Caco-2 (cell line): ENCODE measurements around the gene SPPL2B. TPM values are rescaled to one million over a fixed set of nuclear protein-coding genes. Genes with fewer than 3 reads are reported as not detected.

Experiments
- BruUV-seq: library from RNA; stranded (reverse); fragments of 400-500 nt; replicated peaks from 2 replicates; lab custom pipeline; 2021; lab: Mats Ljungman, UMichigan
- CTCF ChIA-PET: fragments of 300-600 bp; sonication (Branson Sonifier 250); formaldehyde crosslinking; loops from one replicate; lab custom pipeline; 2022; ENCODE audit warnings: antibody characterized with exemption; lab: Charles Lee
- POLR2A ChIA-PET: fragments of 300-600 bp; sonication (Branson Sonifier 250); formaldehyde crosslinking; loops from one replicate; lab custom pipeline; 2022; ENCODE audit warnings: antibody characterized with exemption; lab: Charles Lee
- DNase-seq, 2 experiments: peaks; one replicate each; pipeline versions ENCODE4 v3.0.0 to v3.0.0-alpha.2; 2020 to 2022
- H3K27me3 ChIP-seq: replicated peaks from 2 replicates; pipeline ENCODE4 v1.6.0; 2011; ENCODE audit warnings: low read length; ENCODE audit not compliant: control insufficient read depth, insufficient read depth
- H3K36me3 ChIP-seq: 2 replicates; pipeline ENCODE4 v1.5.1; 2011; ENCODE audit warnings: low read length; ENCODE audit not compliant: control insufficient read depth, insufficient read depth
- H3K4me1 ChIP-seq: fragments of 250-450 bp; sonication (Bioruptor Pico); 2 replicates; pipeline ENCODE4 v1.5.1; 2020; ENCODE audit warnings: mild to moderate bottlenecking
- H3K4me3 ChIP-seq: 2 replicates; pipeline ENCODE4 v1.5.1; 2011; ENCODE audit warnings: low read depth, mild to moderate bottlenecking, control low read depth, low read length
- H3K9me3 ChIP-seq: fragments of 250-450 bp; sonication (Bioruptor Pico); 2 replicates; pipeline ENCODE4 v1.5.1; 2020; ENCODE audit warnings: mild to moderate bottlenecking, moderate library complexity
- H3K27ac Mint-ChIP-seq: one replicate; pipeline ENCODE4 v1.8.0; 2022; ENCODE audit warnings: mixed read lengths; ENCODE audit not compliant: unreplicated experiment
- H3K27me3 Mint-ChIP-seq: one replicate; pipeline ENCODE4 v1.8.0; 2022; ENCODE audit warnings: mixed read lengths; ENCODE audit not compliant: insufficient read depth, unreplicated experiment
- H3K36me3 Mint-ChIP-seq: one replicate; pipeline ENCODE4 v1.8.0; 2022; ENCODE audit warnings: mild to moderate bottlenecking, mixed read lengths; ENCODE audit not compliant: insufficient read depth, unreplicated experiment
- H3K4me1 Mint-ChIP-seq: one replicate; pipeline ENCODE4 v1.8.0; 2022; ENCODE audit warnings: low read depth, mixed read lengths; ENCODE audit not compliant: unreplicated experiment
- H3K4me3 Mint-ChIP-seq: one replicate; pipeline ENCODE4 v1.8.0; 2022; ENCODE audit warnings: mild to moderate bottlenecking, moderate library complexity, mixed read lengths; ENCODE audit not compliant: unreplicated experiment
- H3K9me3 Mint-ChIP-seq: one replicate; pipeline ENCODE4 v1.8.0; 2022; ENCODE audit warnings: mixed read lengths; ENCODE audit not compliant: unreplicated experiment
- intact Hi-C: fragments of 100-400 bp; cut with micrococcal nuclease; formaldehyde crosslinking; loops from one replicate; pipeline ENCODE4 v1.10.0; 2022; ENCODE audit not compliant: unreplicated experiment
- total RNA-seq: library from RNA; stranded (reverse); gene quantifications from 2 replicates; pipeline ENCODE4 v1.2.3, GENCODE V29; 2022
- TF ChIP-seq, protein P1 (sequence below), 2 experiments: fragments of 200-600 bp in 1 of 2; IDR thresholded peaks; 1 replicate in 1 of 2; 2 replicates in 1 of 2; pipeline versions ENCODE4 v1.5.1 to v1.8.0; 2011 to 2022; ENCODE audit warnings: antibody characterized with exemption in 1 of 2, control low read depth in 1 of 2, inconsistent platforms in 1 of 2, low read depth in 1 of 2, low read length in 1 of 2, mild to moderate bottlenecking in 1 of 2, moderate library complexity in 1 of 2; ENCODE audit not compliant: insufficient read depth in 1 of 2, severe bottlenecking in 1 of 2, unreplicated experiment in 1 of 2

SPPL2B gene
- total RNA-seq, 1 experiment from 2014 or later = 92.3 TPM

DNA sequence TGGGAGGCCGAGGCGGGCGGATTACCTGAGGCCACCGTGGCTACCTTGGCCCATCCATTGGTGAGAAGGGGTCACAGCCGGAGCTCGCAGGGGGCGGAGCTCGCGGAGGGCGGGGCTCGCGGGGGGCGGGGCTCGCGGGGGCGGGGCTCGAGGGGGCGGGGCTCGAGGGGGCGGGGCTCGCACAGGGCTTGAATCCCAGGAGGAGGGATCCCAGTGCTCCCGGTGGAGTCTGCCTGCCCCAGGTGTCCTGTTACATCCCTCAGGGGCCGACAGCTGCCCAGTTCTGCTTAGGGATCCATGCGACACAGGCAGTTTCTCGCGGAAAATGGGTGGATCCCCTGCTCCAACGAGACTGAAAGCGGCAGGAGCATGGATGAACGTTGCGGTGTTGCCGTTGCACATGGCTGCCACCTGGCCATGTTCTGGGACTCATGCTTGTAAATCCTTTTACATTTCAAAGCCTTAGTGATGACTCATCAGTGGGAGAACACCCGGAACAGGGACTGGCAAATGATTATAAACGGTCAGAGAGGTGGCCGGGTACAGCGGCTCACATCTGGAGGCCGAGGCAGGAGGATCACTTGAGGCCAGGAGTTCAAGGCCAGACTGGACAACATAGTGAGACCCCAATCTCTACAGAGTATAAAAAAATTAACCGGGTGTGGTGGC lies 56.7 kb downstream of the SPPL2B start:
- no peaks in the 10 kb centered on the region for H3K9me3 ChIP-seq
- Mint-ChIP-seq H3K4me3 (no peak overlapping the region), H3K36me3 (peaks cover 5% of the 10 kb centered on the region), H3K27ac (peak overlapping the region; percentile 73), H3K4me1 (peaks cover 5% of the 10 kb centered on the region), H3K27me3 (no peaks in the 10 kb centered on the region), H3K9me3 (no peaks in the 10 kb centered on the region)
- peak; percentile 67 to 88 for DNase-seq
- TF ChIP-seq, protein P1, sequence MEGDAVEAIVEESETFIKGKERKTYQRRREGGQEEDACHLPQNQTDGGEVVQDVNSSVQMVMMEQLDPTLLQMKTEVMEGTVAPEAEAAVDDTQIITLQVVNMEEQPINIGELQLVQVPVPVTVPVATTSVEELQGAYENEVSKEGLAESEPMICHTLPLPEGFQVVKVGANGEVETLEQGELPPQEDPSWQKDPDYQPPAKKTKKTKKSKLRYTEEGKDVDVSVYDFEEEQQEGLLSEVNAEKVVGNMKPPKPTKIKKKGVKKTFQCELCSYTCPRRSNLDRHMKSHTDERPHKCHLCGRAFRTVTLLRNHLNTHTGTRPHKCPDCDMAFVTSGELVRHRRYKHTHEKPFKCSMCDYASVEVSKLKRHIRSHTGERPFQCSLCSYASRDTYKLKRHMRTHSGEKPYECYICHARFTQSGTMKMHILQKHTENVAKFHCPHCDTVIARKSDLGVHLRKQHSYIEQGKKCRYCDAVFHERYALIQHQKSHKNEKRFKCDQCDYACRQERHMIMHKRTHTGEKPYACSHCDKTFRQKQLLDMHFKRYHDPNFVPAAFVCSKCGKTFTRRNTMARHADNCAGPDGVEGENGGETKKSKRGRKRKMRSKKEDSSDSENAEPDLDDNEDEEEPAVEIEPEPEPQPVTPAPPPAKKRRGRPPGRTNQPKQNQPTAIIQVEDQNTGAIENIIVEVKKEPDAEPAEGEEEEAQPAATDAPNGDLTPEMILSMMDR (IDR thresholded peaks at IDR 0.05; ENCODE audit: insufficient read depth in 1 of 2, low read depth in 1 of 2, low read length in 1 of 2, severe bottlenecking in 1 of 2, unreplicated experiment in 1 of 2) = no peak
- CTCF ChIA-PET = interaction anchor here (0.6 to 0.7 kb wide), 2 partner anchors 100 to 977 kb away, joined by 3 read pairs; no protein-coding TSS in a partner anchor
- POLR2A ChIA-PET = interaction anchor here (0.6 kb wide), 1 partner anchor 9 kb away, joined by 3 read pairs; no protein-coding TSS in a partner anchor
- no peaks in the 10 kb centered on the region for H3K27me3 ChIP-seq
- H3K4me1 ChIP-seq = peaks cover 5% of the 10 kb centered on the region; the same call in 1 of the 2 replicates
- intact Hi-C loops = loop anchor here (5.0 kb wide), 1 partner anchor 108 kb away; no protein-coding TSS in a partner anchor
- H3K4me3 ChIP-seq = no peak overlapping the region
- BruUV-seq = no TSS peak
- no peaks in the 10 kb centered on the region for H3K36me3 ChIP-seq

DNA sequence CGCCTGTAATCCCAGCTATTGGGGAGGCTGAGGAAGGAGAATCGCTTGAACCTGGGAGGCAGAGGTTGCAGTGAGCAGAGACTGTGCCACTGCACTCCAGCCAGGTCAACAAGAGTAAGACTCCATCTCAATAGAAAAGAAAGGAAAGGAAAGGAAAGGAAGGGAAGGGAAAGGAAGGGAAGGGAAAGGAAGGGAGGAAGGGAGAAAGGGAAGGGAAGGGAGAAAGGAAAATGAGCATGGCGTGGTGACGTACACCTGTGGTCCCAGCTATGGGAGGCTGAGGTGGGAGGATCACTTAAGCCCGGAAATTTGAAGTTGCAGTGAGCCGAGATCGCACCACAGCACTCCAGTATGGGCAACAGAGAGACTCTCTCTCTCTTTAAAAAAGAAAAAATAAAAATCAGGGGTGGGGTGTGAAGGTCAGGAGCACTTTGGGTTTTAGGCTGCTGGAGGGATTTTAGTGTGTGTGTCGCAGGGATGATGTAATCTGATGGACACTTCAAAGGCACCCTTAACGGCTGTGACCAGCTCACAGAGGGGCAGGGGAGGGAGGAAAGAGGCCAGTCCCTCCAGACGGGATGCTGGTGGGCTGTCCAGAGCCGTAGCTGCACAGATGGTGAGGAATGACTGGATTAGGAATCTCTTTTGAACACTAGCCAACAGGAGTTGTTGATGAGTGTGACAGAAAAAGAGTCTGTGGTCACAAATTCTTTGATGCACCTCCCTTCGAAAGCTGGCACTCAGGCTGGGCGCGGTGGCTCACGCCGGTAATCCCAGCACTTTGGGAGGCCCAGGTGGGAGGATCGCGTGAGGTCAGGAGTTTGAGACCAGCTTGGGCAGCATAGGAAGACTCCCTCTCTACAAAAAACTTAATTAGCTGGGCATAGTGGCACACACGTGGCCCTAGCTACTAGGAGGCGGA lies 59.1 kb downstream of the SPPL2B start:
- no TSS peak for BruUV-seq
- no peaks in the 10 kb centered on the region for H3K27me3 ChIP-seq
- POLR2A ChIA-PET = no interaction called here
- no peaks in the 10 kb centered on the region for H3K36me3 ChIP-seq
- Mint-ChIP-seq H3K27me3 (no peaks in the 10 kb centered on the region), H3K36me3 (peaks cover 5% of the 10 kb centered on the region), H3K4me1 (peaks cover 11% of the 10 kb centered on the region), H3K27ac (peak overlapping the region; percentile 40), H3K9me3 (no peaks in the 10 kb centered on the region), H3K4me3 (no peak overlapping the region)
- no peak for DNase-seq
- H3K4me3 ChIP-seq = no peak overlapping the region
- CTCF ChIA-PET = interaction anchor here (0.6 kb wide), 1 partner anchor 249 kb away, joined by 8 read pairs; no protein-coding TSS in a partner anchor
- H3K9me3 ChIP-seq = no peaks in the 10 kb centered on the region
- peaks cover 5% of the 10 kb centered on the region; the same call in 1 of the 2 replicates for H3K4me1 ChIP-seq
- TF ChIP-seq, protein P1 (IDR thresholded peaks at IDR 0.05; ENCODE audit: insufficient read depth in 1 of 2, low read depth in 1 of 2, low read length in 1 of 2, severe bottlenecking in 1 of 2, unreplicated experiment in 1 of 2) = no peak
- intact Hi-C loops = loop anchor here (5.0 kb wide), 1 partner anchor 110 kb away; no protein-coding TSS in a partner anchor

DNA sequence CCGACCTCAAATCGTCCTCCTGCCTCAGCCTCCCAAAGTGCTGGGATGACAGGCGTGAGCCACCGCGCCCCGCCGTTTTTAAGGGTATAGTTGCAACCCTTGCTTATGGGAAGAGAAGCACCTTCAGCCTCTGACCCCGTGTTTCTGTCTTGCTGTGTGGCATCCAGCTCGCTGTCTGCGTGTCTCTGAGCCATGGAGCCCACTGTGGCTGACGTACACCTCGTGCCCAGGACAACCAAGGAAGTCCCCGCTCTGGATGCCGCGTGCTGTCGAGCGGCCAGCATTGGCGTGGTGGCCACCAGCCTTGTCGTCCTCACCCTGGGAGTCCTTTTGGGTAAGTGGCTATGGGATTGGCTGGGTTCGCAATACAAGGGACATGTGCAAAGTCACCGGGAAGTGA lies 61.1 kb downstream of the SPPL2B start:
- intact Hi-C loops = loop anchor here (5.0 kb wide), 1 partner anchor 112 kb away; no protein-coding TSS in a partner anchor
- DNase-seq = no peak
- Mint-ChIP-seq H3K27ac (no peak overlapping the region), H3K4me3 (no peak overlapping the region), H3K36me3 (peaks cover 5% of the 10 kb centered on the region), H3K27me3 (no peaks in the 10 kb centered on the region), H3K9me3 (no peaks in the 10 kb centered on the region), H3K4me1 (peaks cover 11% of the 10 kb centered on the region)
- no peaks in the 10 kb centered on the region for H3K36me3 ChIP-seq
- H3K27me3 ChIP-seq = no peaks in the 10 kb centered on the region
- H3K9me3 ChIP-seq = no peaks in the 10 kb centered on the region
- no TSS peak for BruUV-seq
- TF ChIP-seq, protein P1 (IDR thresholded peaks at IDR 0.05; ENCODE audit: insufficient read depth in 1 of 2, low read depth in 1 of 2, low read length in 1 of 2, severe bottlenecking in 1 of 2, unreplicated experiment in 1 of 2) = no peak
- H3K4me3 ChIP-seq = no peak overlapping the region
- POLR2A ChIA-PET = no interaction called here
- CTCF ChIA-PET = interaction anchor here (0.7 to 0.9 kb wide), 2 partner anchors 72 to 222 kb away, joined by 5 read pairs; no protein-coding TSS in a partner anchor
- H3K4me1 ChIP-seq = peaks cover 11% of the 10 kb centered on the region
